ENCODE data around the gene RPL27A.

The RPL27A gene

GRCh38 chr11:8697054-8697453, 14.5 kb downstream of the RPL27A start:
- no peak for DNase-seq (ENCODE audit: extremely low spot score, insufficient read length, low read depth)
- FAIRE-seq, result no peak

- FAIRE-seq (no peak), DNase-seq (ENCODE audit: extremely low spot score, insufficient read length, low read depth) (no peak)
These were observed 15.8 kb downstream of the RPL27A start for GRCh38 chr11:8698379-8698851.

- no peak for FAIRE-seq
- DNase-seq (ENCODE audit: extremely low spot score, insufficient read length, low read depth), result no peak
These were observed 16.4 kb downstream of the RPL27A start for GRCh38 chr11:8698917-8699441.

GRCh38 chr11:8699903-8700302, 17.3 kb downstream of the RPL27A start:
- FAIRE-seq, result no peak
- DNase-seq (ENCODE audit: extremely low spot score, insufficient read length, low read depth), result no peak

GRCh38 chr11:8701891-8702597, 19.5 kb downstream of the RPL27A start:
- DNase-seq (ENCODE audit: extremely low spot score, insufficient read length, low read depth), result no peak
- no peak for FAIRE-seq

- FAIRE-seq (no peak), DNase-seq (ENCODE audit: extremely low spot score, insufficient read length, low read depth) (no peak)
These were observed 20.0 kb downstream of the RPL27A start for GRCh38 chr11:8702598-8702915.

- DNase-seq (ENCODE audit: extremely low spot score, insufficient read length, low read depth) (no peak), FAIRE-seq (no peak)
These were observed 21.5 kb downstream of the RPL27A start for GRCh38 chr11:8704136-8704535.

- FAIRE-seq (no peak), DNase-seq (ENCODE audit: extremely low spot score, insufficient read length, low read depth) (no peak)
These were observed 22.6 kb downstream of the RPL27A start for GRCh38 chr11:8705146-8705545.

- DNase-seq (ENCODE audit: extremely low spot score, insufficient read length, low read depth), result no peak
- no peak for FAIRE-seq
These were observed 24.3 kb downstream of the RPL27A start for GRCh38 chr11:8706673-8707432.

GRCh38 chr11:8707541-8708191, 25.1 kb downstream of the RPL27A start:
- DNase-seq (ENCODE audit: extremely low spot score, insufficient read length, low read depth) (no peak), FAIRE-seq (no peak)

- FAIRE-seq (no peak), DNase-seq (ENCODE audit: extremely low spot score, insufficient read length, low read depth) (no peak)
These were observed 26.5 kb downstream of the RPL27A start for GRCh38 chr11:8709002-8709672.

- no peak for FAIRE-seq
These were observed 27.2 kb downstream of the RPL27A start for GRCh38 chr11:8709777-8710176.

GRCh38 chr11:8711895-8712442, 29.4 kb downstream of the RPL27A start:
- FAIRE-seq (no peak), DNase-seq (ENCODE audit: extremely low spot score, insufficient read length, low read depth) (no peak)

More at GRCh38 chr11:8709777-8710176, 27.2 kb downstream of the RPL27A start:
- no peak for DNase-seq (ENCODE audit: extremely low spot score, insufficient read length, low read depth)

- no peak for FAIRE-seq
These were observed 29.9 kb downstream of the RPL27A start for GRCh38 chr11:8712506-8712905.

GRCh38 chr11:8713760-8714454, 31.3 kb downstream of the RPL27A start:
- no peak for DNase-seq (ENCODE audit: extremely low spot score, insufficient read length, low read depth)
- no peak for FAIRE-seq

More at GRCh38 chr11:8712506-8712905, 29.9 kb downstream of the RPL27A start:
- DNase-seq (ENCODE audit: extremely low spot score, insufficient read length, low read depth), result no peak

- no peak for FAIRE-seq
- no peak for DNase-seq (ENCODE audit: extremely low spot score, insufficient read length, low read depth)
These were observed 32.1 kb downstream of the RPL27A start for GRCh38 chr11:8714622-8715225.

GRCh38 chr11:8715501-8715900, 32.9 kb downstream of the RPL27A start:
- DNase-seq (ENCODE audit: extremely low spot score, insufficient read length, low read depth) (no peak), FAIRE-seq (no peak)

- no peak for DNase-seq (ENCODE audit: extremely low spot score, insufficient read length, low read depth)
These were observed 34.9 kb downstream of the RPL27A start for GRCh38 chr11:8717544-8717875.

More at GRCh38 chr11:8717544-8717875, 34.9 kb downstream of the RPL27A start:
- FAIRE-seq, result no peak

Measured in GM18507 (cell line).